ENCODE data around the gene CLVS2. TPM values are rescaled to one million over a fixed set of nuclear protein-coding genes. Genes with fewer than 3 reads are reported as not detected.

Gene CLVS2
- total and polyA plus RNA-seq, 2 experiments from 2014 or later, result 0.03 TPM; not detected in 1

DNA sequence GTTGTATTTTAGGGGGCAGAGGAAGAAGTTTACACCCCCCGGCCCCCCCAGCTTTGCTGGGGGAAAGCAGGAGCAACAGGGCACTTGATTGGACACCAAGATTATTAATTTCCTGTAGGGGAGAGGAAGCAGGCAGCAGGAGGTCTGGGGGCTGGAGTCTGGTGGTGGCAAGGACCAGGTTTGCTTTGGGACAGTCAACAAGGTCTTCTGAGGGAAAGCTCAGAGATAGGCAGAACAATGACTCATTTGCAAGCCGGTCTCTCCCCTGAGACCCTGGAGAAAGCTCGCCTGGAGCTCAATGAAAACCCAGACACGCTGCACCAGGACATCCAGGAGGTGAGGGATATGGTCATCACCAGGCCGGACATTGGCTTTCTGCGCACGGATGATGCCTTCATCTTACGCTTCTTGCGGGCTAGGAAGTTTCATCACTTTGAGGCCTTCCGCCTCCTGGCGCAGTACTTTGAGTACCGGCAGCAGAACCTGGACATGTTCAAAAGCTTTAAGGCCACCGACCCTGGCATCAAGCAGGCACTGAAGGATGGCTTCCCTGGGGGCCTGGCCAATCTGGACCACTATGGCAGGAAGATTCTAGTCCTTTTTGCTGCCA is 1.6 kb downstream of the CLVS2 start:
- DNase-seq (ENCODE audit: low read depth in 1 of 2, low spot score in 1 of 2), result no peak
- no peak for TF ChIP-seq CTCF (IDR thresholded peaks at IDR 0.05; ENCODE audit: low read depth, low read length)
- Histone ChIP-seq H3K36me3 (no peaks in the 10 kb centered on the region), H3K4me1 (ENCODE audit: low read depth) (no peaks in the 10 kb centered on the region), H3K9me3 (ENCODE audit: low read depth) (no peaks in the 10 kb centered on the region), H3K27me3 (peaks cover 75% of the 10 kb centered on the region), H3K4me3 (no peak overlapping the region), H3K27ac (no peak overlapping the region)

DNA sequence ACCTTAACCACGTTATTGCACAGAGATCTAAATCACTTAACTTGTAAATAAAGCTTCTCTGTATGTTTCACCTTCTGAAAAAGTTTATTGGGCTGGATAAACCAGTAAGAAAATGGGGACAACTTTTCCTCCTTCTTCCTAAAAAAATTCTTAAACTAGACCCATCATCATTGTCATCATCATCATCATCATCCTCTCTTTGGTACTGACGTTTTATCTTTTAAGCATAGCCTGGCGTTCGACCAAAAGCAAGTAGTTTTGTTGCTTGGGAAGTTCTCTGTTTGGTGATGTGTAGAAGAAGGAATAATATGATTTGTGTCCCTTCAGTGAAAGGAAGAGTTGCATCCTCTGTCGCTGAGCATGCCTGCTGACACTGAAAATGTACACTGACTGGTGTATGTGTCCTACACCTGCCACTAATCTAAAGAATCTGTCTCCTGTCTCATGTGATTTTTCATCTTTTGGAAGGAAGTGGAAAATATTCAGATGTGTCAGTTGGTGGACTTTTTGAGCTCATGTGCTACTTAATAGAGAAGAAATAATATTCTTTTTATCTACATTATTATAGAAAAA is 2.5 kb downstream of the CLVS2 start:
- TF ChIP-seq CTCF (IDR thresholded peaks at IDR 0.05; ENCODE audit: low read depth, low read length), result no peak
- no peaks in the 10 kb centered on the region for H3K4me1 ChIP-seq (ENCODE audit: low read depth)
- H3K36me3 ChIP-seq, result no peaks in the 10 kb centered on the region
- DNase-seq (ENCODE audit: low read depth in 1 of 2, low spot score in 1 of 2), result no peak
- no peak overlapping the region for H3K27ac ChIP-seq
- no peaks in the 10 kb centered on the region for H3K9me3 ChIP-seq (ENCODE audit: low read depth)
- H3K27me3 ChIP-seq, result peaks cover 67% of the 10 kb centered on the region
- no peak overlapping the region for H3K4me3 ChIP-seq

- no peaks in the 10 kb centered on the region for H3K36me3 ChIP-seq
- no peak for DNase-seq (ENCODE audit: low read depth in 1 of 2, low spot score in 1 of 2)
- no peaks in the 10 kb centered on the region for H3K4me1 ChIP-seq (ENCODE audit: low read depth)
- H3K27me3 ChIP-seq, result peaks cover 48% of the 10 kb centered on the region
- no peak overlapping the region for H3K4me3 ChIP-seq
- TF ChIP-seq CTCF (IDR thresholded peaks at IDR 0.05; ENCODE audit: low read depth, low read length), result no peak
- no peak overlapping the region for H3K27ac ChIP-seq
- no peaks in the 10 kb centered on the region for H3K9me3 ChIP-seq (ENCODE audit: low read depth)
Measured at GRCh38 chr6:123000244-123000770, 4.3 kb downstream of the CLVS2 start.

DNA sequence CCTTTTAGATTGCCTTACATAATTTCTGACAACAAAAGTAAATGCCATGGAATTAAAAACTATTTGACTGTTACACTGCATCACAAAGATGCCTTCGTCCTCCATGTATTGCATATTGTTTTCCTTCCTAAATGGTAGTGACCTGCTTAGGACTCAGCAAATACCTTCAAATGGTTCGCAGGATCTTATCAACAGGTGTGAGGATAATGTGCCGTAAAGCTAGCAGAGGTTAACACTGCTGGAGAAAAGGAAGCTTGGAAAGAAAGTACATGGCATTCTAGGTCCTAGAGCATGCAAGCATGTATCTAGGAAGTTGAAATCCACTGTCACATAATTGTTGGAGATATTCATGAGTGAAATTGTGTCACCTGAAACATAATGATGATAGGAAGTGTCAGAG is 5.5 kb downstream of the CLVS2 start:
- TF ChIP-seq CTCF (IDR thresholded peaks at IDR 0.05; ENCODE audit: low read depth, low read length), result no peak

GRCh38 chr6:123007885-123008284 is 11.8 kb downstream of the CLVS2 start:
- no peak for DNase-seq (ENCODE audit: low read depth in 1 of 2, low spot score in 1 of 2)
- no peaks in the 10 kb centered on the region for H3K36me3 ChIP-seq
- TF ChIP-seq CTCF (IDR thresholded peaks at IDR 0.05; ENCODE audit: low read depth, low read length), result no peak
- no peaks in the 10 kb centered on the region for H3K27me3 ChIP-seq
- no peak overlapping the region for H3K27ac ChIP-seq
- no peaks in the 10 kb centered on the region for H3K4me1 ChIP-seq (ENCODE audit: low read depth)
- H3K4me3 ChIP-seq, result no peak overlapping the region
- H3K9me3 ChIP-seq (ENCODE audit: low read depth), result no peaks in the 10 kb centered on the region

More for the DNA sequence above, 5.5 kb downstream of the CLVS2 start:
- no peaks in the 10 kb centered on the region for H3K36me3 ChIP-seq
- no peak overlapping the region for H3K4me3 ChIP-seq
- H3K9me3 ChIP-seq (ENCODE audit: low read depth), result no peaks in the 10 kb centered on the region
- no peaks in the 10 kb centered on the region for H3K4me1 ChIP-seq (ENCODE audit: low read depth)
- DNase-seq (ENCODE audit: low read depth in 1 of 2, low spot score in 1 of 2), result no peak
- H3K27ac ChIP-seq, result no peak overlapping the region
- peaks cover 36% of the 10 kb centered on the region for H3K27me3 ChIP-seq

All from cardiac muscle cell (in vitro differentiated cells and primary cell).